MM.1S (cell line): ENCODE data around the gene FAF1.

Source experiments
- DNase-seq: peaks from one replicate; pipeline ENCODE4 v3.0.0-alpha.2; 2015
- H2AFZ ChIP-seq: fragments of 300-600 bp; sonication (generic); 2 replicates; pipeline ENCODE4 v1.6.0; 2016; ENCODE audit warnings: antibody characterized with exemption, low read length
- H3F3A ChIP-seq: fragments of 300-600 bp; sonication (generic); 2 replicates; pipeline ENCODE4 v1.6.1; 2016; ENCODE audit warnings: mild to moderate bottlenecking, antibody characterized with exemption, low read length, moderate library complexity, mixed read lengths; ENCODE audit not compliant: insufficient read depth
- H3K27ac ChIP-seq: fragments of 300-600 bp; sonication (generic); 2 replicates; pipeline ENCODE4 v1.5.1; 2016; ENCODE audit warnings: mild to moderate bottlenecking, low read length
- H3K27me3 ChIP-seq: fragments of 300-600 bp; sonication (generic); replicated peaks from 2 replicates; pipeline ENCODE4 v1.6.0; 2016; ENCODE audit warnings: low read length; ENCODE audit not compliant: insufficient read depth
- H3K36me3 ChIP-seq: fragments of 300-600 bp; sonication (generic); replicated peaks from 2 replicates; pipeline ENCODE4 v1.6.1; 2016; ENCODE audit warnings: mild to moderate bottlenecking, low read length, mixed read lengths; ENCODE audit not compliant: insufficient read depth
- H3K4me1 ChIP-seq: fragments of 300-600 bp; sonication (generic); 2 replicates; pipeline ENCODE4 v1.6.1; 2016; ENCODE audit warnings: low read length, mixed read lengths
- H3K4me2 ChIP-seq: fragments of 300-600 bp; sonication (generic); 2 replicates; pipeline ENCODE4 v1.6.0; 2016; ENCODE audit warnings: low read depth, low read length
- H3K4me3 ChIP-seq: fragments of 300-600 bp; sonication (generic); 2 replicates; pipeline ENCODE4 v1.5.1; 2016; ENCODE audit warnings: low read length, mixed read lengths
- H3K79me2 ChIP-seq: fragments of 300-600 bp; sonication (generic); 2 replicates; pipeline ENCODE4 v1.6.1; 2016; ENCODE audit warnings: mixed run types, low read length, mixed read lengths
- H3K9ac ChIP-seq: fragments of 300-600 bp; sonication (generic); 2 replicates; pipeline ENCODE4 v1.6.1; 2016; ENCODE audit warnings: low read length, mixed read lengths
- H3K9me2 ChIP-seq: fragments of 300-600 bp; sonication (generic); replicated peaks from 2 replicates; pipeline ENCODE4 v1.6.1; 2016; ENCODE audit warnings: mild to moderate bottlenecking, low read length, mixed read lengths; ENCODE audit not compliant: insufficient read depth
- H3K9me3 ChIP-seq: fragments of 300-600 bp; sonication (generic); replicated peaks from 2 replicates; pipeline ENCODE4 v1.6.1; 2016; ENCODE audit warnings: mild to moderate bottlenecking, low read length, mixed read lengths; ENCODE audit not compliant: insufficient read depth
- H4K20me1 ChIP-seq: fragments of 300-600 bp; sonication (generic); 2 replicates; pipeline ENCODE4 v1.6.1; 2016; ENCODE audit warnings: mild to moderate bottlenecking, low read length, moderate library complexity, mixed read lengths; ENCODE audit not compliant: insufficient read depth
- CTCF ChIP-seq: fragments of 300-600 bp; sonication (generic); IDR thresholded peaks from 2 replicates; pipeline ENCODE4 v1.5.1; 2016; ENCODE audit warnings: antibody characterized with exemption, low read length, mixed read lengths
- EZH2 ChIP-seq: fragments of 300-600 bp; sonication (generic); optimal IDR thresholded peaks from 2 replicates; pipeline ENCODE3; 2017; ENCODE audit warnings: low read depth, mild to moderate bottlenecking, antibody characterized with exemption, low read length, mixed read lengths
- EZH2phosphoT487 ChIP-seq: fragments of 300-600 bp; sonication (generic); IDR thresholded peaks from 2 replicates; pipeline ENCODE4 v1.6.1; 2018; ENCODE audit warnings: antibody characterized with exemption, low read length

The FAF1 gene

GRCh38 chr1:50622259-50622658 lies 337.8 kb downstream of the FAF1 start:
- H3F3A ChIP-seq: no peaks in the 10 kb centered on the region
- no peaks in the 10 kb centered on the region for H3K9me2 ChIP-seq
- no peaks in the 10 kb centered on the region for H4K20me1 ChIP-seq
- no peak overlapping the region for H3K27ac ChIP-seq
- no peak for DNase-seq
- H3K27me3 ChIP-seq: no peaks in the 10 kb centered on the region
- TF ChIP-seq EZH2phosphoT487: no peak
- TF ChIP-seq CTCF: no peak
- no peak for TF ChIP-seq EZH2
- H3K79me2 ChIP-seq: no peaks in the 10 kb centered on the region
- no peak overlapping the region for H3K4me3 ChIP-seq
- no peaks in the 10 kb centered on the region for H3K9me3 ChIP-seq
- H3K36me3 ChIP-seq: no peaks in the 10 kb centered on the region
- H3K4me1 ChIP-seq: no peaks in the 10 kb centered on the region
- no peak overlapping the region for H3K4me2 ChIP-seq
- no peak overlapping the region for H3K9ac ChIP-seq
- no peak overlapping the region for H2AFZ ChIP-seq

GRCh38 chr1:50620680-50621329 lies 339.3 kb downstream of the FAF1 start:
- no peaks in the 10 kb centered on the region for H3K79me2 ChIP-seq
- TF ChIP-seq CTCF (peak; percentile 36), EZH2phosphoT487 (no peak)
- no peak overlapping the region for H3K4me3 ChIP-seq
- no peaks in the 10 kb centered on the region for H3K27me3 ChIP-seq
- DNase-seq: peak; percentile 19
- no peak overlapping the region for H2AFZ ChIP-seq
- H3K9me3 ChIP-seq: no peaks in the 10 kb centered on the region
- no peaks in the 10 kb centered on the region for H3F3A ChIP-seq
- H3K9me2 ChIP-seq: no peaks in the 10 kb centered on the region
- H3K27ac ChIP-seq: no peak overlapping the region
- no peak overlapping the region for H3K9ac ChIP-seq
- H3K4me2 ChIP-seq: no peak overlapping the region
- H4K20me1 ChIP-seq: no peaks in the 10 kb centered on the region
- H3K4me1 ChIP-seq: no peaks in the 10 kb centered on the region
- no peaks in the 10 kb centered on the region for H3K36me3 ChIP-seq

- Histone ChIP-seq H3K4me3 (no peak overlapping the region), H3K4me2 (no peak overlapping the region), H3F3A (no peaks in the 10 kb centered on the region), H3K9me3 (no peaks in the 10 kb centered on the region), H3K79me2 (no peaks in the 10 kb centered on the region), H4K20me1 (no peaks in the 10 kb centered on the region), H3K9me2 (no peaks in the 10 kb centered on the region), H3K27ac (no peak overlapping the region), H3K4me1 (0 out of 2 replicates have a peak, but pooled peaks cover 2% of the 10 kb centered on the region), H3K36me3 (no peaks in the 10 kb centered on the region), H2AFZ (no peak overlapping the region), H3K27me3 (no peaks in the 10 kb centered on the region), H3K9ac (no peak overlapping the region)
- DNase-seq: no peak
- no peak for TF ChIP-seq EZH2
- TF ChIP-seq EZH2phosphoT487: no peak
These were observed 344.9 kb downstream of the FAF1 start for GRCh38 chr1:50615036-50615750.

- H3K36me3 ChIP-seq: no peaks in the 10 kb centered on the region
- H3F3A ChIP-seq: no peaks in the 10 kb centered on the region
- H3K9me2 ChIP-seq: no peaks in the 10 kb centered on the region
- no peak overlapping the region for H2AFZ ChIP-seq
- H3K4me1 ChIP-seq: 0 out of 2 replicates have a peak, but pooled peaks cover 5% of the 10 kb centered on the region
- no peak overlapping the region for H3K9ac ChIP-seq
- no peak overlapping the region for H3K4me3 ChIP-seq
- no peaks in the 10 kb centered on the region for H3K79me2 ChIP-seq
- no peaks in the 10 kb centered on the region for H3K9me3 ChIP-seq
- H3K27ac ChIP-seq: no peak overlapping the region
- no peak for DNase-seq
- H3K4me2 ChIP-seq: no peak overlapping the region
- no peaks in the 10 kb centered on the region for H3K27me3 ChIP-seq
- H4K20me1 ChIP-seq: no peaks in the 10 kb centered on the region
- TF ChIP-seq EZH2 (no peak), CTCF (no peak), EZH2phosphoT487 (no peak)
These were observed 348.4 kb downstream of the FAF1 start for GRCh38 chr1:50611675-50612074.
